ENCODE results near the gene CERK. TPM values are rescaled to one million over a fixed set of nuclear protein-coding genes. Genes with fewer than 3 reads are reported as not detected.
A peak's percentile ranks its signal among the peaks of the same experiment; 100 is the strongest.

The CERK gene
- total and polyA plus RNA-seq, 2 of the 13 experiments (the other 11 are each of a cell fraction or from before 2014, with no cell fraction given), result 40.3 to 41.9 TPM

DNA sequence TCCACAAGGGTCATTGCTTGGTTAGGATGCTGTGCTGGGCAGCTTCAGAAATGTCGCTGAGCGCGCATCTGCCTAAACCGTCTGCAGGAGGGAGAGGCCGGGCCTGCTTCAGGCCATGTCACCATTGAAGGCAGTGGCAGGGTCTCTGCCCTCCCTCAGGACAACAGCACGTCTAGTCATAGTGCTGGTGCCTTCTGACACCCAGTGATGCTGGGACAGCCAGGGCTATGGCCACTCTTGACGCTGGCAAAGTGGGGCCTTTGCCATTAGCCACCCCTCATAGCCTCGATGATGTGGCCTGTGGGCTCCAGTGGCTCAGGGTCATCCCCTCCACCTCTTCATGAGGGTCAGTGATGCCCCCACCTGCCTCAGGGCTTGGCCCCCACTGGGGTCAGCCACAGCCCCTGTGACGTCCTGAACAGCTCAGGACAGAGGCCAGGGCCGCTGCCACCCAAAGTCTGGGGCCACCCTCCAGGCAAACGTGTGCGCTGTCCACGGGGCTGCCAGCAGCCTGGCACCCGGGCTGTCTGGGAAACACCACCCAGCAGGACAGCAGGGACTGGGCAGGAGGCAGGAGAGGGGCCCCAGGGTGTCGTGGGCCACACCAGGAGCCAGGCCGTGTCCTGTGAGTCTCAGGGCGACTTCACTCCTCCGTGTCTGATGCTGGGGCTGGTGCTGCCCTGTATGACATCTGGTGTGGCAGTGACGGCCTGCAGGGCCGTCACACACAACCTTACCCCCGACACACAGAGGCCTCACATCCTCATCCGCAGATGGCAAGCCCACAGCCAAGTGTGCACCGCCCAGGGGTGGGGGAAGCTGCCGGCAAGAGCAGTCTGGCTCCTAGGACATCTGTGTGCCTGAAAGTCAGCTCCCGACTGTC is 42.5 kb downstream of the CERK start:
- POLR2A ChIA-PET, result no interaction called here

DNA sequence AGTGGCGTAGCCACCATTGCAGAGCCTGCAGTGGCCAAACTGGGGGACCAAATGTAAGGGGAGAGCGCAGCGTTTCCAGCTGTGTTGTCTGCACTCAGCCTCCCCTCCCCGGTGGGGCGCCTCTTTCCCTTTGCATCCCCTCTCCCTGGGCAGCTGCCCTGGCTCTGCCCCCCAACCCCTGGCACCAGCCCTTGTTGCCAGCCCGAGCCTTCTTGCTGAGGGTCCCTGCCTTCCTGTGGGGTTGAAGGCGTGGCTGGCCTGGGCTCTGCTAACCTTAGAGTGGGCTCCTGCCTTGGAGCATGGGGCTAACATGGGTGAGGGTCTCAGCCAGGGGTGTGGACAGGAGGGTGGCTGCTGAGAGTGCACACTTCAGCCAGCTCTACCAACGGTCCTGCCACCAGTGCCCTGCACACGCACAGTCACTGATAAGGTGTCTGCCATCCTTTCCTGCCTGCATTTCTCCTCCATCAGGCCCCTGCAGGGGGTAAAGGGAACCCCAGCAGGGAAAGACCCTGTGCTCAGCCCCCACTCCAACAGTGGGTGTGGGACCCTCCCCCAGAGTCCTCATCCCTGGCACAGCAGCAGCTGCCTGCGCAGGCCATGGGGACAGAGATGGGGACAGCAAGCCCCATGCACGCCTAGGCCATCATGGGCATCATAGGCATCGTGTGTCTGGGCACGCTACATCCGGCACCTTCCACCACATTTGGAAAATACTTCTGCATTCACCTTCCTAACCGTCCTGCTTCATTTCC is 43.5 kb downstream of the CERK start:
- peaks cover 26 to 79% of the 10 kb centered on the region in 2 experiments; a peak in 4 of 5 replicates for H3K36me3 ChIP-seq (replicated peaks in 1 of 2; ENCODE audit: control insufficient read depth in 1 of 2, insufficient read depth in 2 of 2, low read length in 2 of 2)
- POLR2A ChIA-PET, result no interaction called here
- DNase-seq (ENCODE audit: low spot score), result no peak
- H3K9me3 ChIP-seq (ENCODE audit: low read length), result no peaks in the 10 kb centered on the region
- TF ChIP-seq, protein P1, sequence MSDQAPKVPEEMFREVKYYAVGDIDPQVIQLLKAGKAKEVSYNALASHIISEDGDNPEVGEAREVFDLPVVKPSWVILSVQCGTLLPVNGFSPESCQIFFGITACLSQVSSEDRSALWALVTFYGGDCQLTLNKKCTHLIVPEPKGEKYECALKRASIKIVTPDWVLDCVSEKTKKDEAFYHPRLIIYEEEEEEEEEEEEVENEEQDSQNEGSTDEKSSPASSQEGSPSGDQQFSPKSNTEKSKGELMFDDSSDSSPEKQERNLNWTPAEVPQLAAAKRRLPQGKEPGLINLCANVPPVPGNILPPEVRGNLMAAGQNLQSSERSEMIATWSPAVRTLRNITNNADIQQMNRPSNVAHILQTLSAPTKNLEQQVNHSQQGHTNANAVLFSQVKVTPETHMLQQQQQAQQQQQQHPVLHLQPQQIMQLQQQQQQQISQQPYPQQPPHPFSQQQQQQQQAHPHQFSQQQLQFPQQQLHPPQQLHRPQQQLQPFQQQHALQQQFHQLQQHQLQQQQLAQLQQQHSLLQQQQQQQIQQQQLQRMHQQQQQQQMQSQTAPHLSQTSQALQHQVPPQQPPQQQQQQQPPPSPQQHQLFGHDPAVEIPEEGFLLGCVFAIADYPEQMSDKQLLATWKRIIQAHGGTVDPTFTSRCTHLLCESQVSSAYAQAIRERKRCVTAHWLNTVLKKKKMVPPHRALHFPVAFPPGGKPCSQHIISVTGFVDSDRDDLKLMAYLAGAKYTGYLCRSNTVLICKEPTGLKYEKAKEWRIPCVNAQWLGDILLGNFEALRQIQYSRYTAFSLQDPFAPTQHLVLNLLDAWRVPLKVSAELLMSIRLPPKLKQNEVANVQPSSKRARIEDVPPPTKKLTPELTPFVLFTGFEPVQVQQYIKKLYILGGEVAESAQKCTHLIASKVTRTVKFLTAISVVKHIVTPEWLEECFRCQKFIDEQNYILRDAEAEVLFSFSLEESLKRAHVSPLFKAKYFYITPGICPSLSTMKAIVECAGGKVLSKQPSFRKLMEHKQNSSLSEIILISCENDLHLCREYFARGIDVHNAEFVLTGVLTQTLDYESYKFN (CRISPR knock-in tag; conservative IDR thresholded peaks at IDR 0.05), result no peak
- TF ChIP-seq AGO2 (optimal IDR thresholded peaks at IDR 0.05; ENCODE audit: low read depth, low read length), result peak; percentile 49
- in situ Hi-C loops (cut with HindIII; ENCODE audit: extremely low pct_ligation_motif_present, low pct_unique_long_range_greater_than_20kb), result no loop called here
- no peaks in the 10 kb centered on the region for H3K27me3 ChIP-seq (ENCODE audit: control insufficient read depth in 1 of 2, insufficient read depth in 2 of 2, low read length in 2 of 2)
- no peaks in the 10 kb centered on the region for H4K20me1 ChIP-seq (ENCODE audit: insufficient read depth, low read length)
- intact Hi-C loops (cut with micrococcal nuclease; ENCODE audit: unreplicated experiment), result no loop called here
- CTCF ChIA-PET (ENCODE audit: low intra/inter-chr PET ratio, low total read pairs), result no interaction called here
- WGBS (ENCODE audit: low lambda C conversion rate), result 98% methylated on average over 12 of the region's 15 CpGs
- H2AFZ ChIP-seq (ENCODE audit: low read length), result no peak overlapping the region
- no peak for ATAC-seq
- H3K4me1 ChIP-seq (ENCODE audit: insufficient read depth, low read length), result no peaks in the 10 kb centered on the region
- H3K4me3 ChIP-seq (replicated peaks in 1 of 3; ENCODE audit: insufficient read depth in 1 of 3, low read depth in 2 of 3, low read length in 3 of 3), result no peak overlapping the region
- no peaks in the 10 kb centered on the region for H3K79me2 ChIP-seq (ENCODE audit: insufficient read depth, low read length)
- no peak for FAIRE-seq
- no peak overlapping the region for H3K4me2 ChIP-seq (ENCODE audit: low read depth, low read length)
- no TSS peak for BruUV-seq (replicated peaks)
- no peak overlapping the region for H3K27ac ChIP-seq (ENCODE audit: extremely low read length, insufficient read depth, low read length)
- H3K9ac ChIP-seq (ENCODE audit: insufficient read depth, low read depth, low read length), result no peak overlapping the region

More for the DNA sequence above, 42.5 kb downstream of the CERK start:
- Histone ChIP-seq H3K4me3 (replicated peaks in 1 of 3; ENCODE audit: insufficient read depth in 1 of 3, low read depth in 2 of 3, low read length in 3 of 3) (no peak overlapping the region), H3K9ac (ENCODE audit: insufficient read depth, low read depth, low read length) (no peak overlapping the region), H4K20me1 (ENCODE audit: insufficient read depth, low read length) (no peaks in the 10 kb centered on the region), H3K4me2 (ENCODE audit: low read depth, low read length) (no peak overlapping the region), H2AFZ (ENCODE audit: low read length) (no peak overlapping the region), H3K27me3 (ENCODE audit: control insufficient read depth in 1 of 2, insufficient read depth in 2 of 2, low read length in 2 of 2) (no peaks in the 10 kb centered on the region), H3K9me3 (ENCODE audit: low read length) (no peaks in the 10 kb centered on the region), H3K79me2 (ENCODE audit: insufficient read depth, low read length) (no peaks in the 10 kb centered on the region), H3K27ac (ENCODE audit: extremely low read length, insufficient read depth, low read length) (no peak overlapping the region), H3K36me3 (replicated peaks in 1 of 2; ENCODE audit: control insufficient read depth in 1 of 2, insufficient read depth in 2 of 2, low read length in 2 of 2) (peaks cover 22 to 72% of the 10 kb centered on the region in 2 experiments; a peak in 4 of 5 replicates), H3K4me1 (ENCODE audit: insufficient read depth, low read length) (no peaks in the 10 kb centered on the region)
- in situ Hi-C loops (cut with HindIII; ENCODE audit: extremely low pct_ligation_motif_present, low pct_unique_long_range_greater_than_20kb) (no loop called here), intact Hi-C loops (cut with micrococcal nuclease; ENCODE audit: unreplicated experiment) (no loop called here)
- BruUV-seq (replicated peaks), result no TSS peak
- peak in 1 of 2 experiments; percentile 21; a peak in 1 of 4 replicates for TF ChIP-seq POLR2A (IDR thresholded peaks at IDR 0.05; ENCODE audit: insufficient read depth in 1 of 2, low read depth in 2 of 2, low read length in 2 of 2)
- TF ChIP-seq, protein P2, sequence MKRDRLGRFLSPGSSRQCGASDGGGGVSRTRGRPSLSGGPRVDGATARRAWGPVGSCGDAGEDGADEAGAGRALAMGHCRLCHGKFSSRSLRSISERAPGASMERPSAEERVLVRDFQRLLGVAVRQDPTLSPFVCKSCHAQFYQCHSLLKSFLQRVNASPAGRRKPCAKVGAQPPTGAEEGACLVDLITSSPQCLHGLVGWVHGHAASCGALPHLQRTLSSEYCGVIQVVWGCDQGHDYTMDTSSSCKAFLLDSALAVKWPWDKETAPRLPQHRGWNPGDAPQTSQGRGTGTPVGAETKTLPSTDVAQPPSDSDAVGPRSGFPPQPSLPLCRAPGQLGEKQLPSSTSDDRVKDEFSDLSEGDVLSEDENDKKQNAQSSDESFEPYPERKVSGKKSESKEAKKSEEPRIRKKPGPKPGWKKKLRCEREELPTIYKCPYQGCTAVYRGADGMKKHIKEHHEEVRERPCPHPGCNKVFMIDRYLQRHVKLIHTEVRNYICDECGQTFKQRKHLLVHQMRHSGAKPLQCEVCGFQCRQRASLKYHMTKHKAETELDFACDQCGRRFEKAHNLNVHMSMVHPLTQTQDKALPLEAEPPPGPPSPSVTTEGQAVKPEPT (CRISPR knock-in tag; IDR thresholded peaks at IDR 0.05; ENCODE audit: low read depth), result no peak
- ATAC-seq (no peak; the same call in 1 of the 3 replicates), DNase-seq (ENCODE audit: low spot score) (no peak), FAIRE-seq (no peak)
- CTCF ChIA-PET (ENCODE audit: low intra/inter-chr PET ratio, low total read pairs), result no interaction called here
- 80% methylated on average over 5 of the region's 25 CpGs for WGBS (ENCODE audit: low lambda C conversion rate)

All from HepG2 (cell line).